HepG2 (cell line): ENCODE measurements around the gene SH3GLB2. TPM values are rescaled to one million over a fixed set of nuclear protein-coding genes. Genes with fewer than 3 reads are reported as not detected.

ENCODE experiments used
- DPF2 ChIP-seq: sonication (generic); formaldehyde crosslinking; IDR thresholded peaks from 2 replicates; pipeline ENCODE4 v1.4.0; 2020; ENCODE audit warnings: mild to moderate bottlenecking, low read depth, missing genetic modification reagents, borderline replicate concordance
- DZIP1 ChIP-seq: sonication (generic); formaldehyde crosslinking; IDR thresholded peaks from 2 replicates; pipeline ENCODE4 v1.5.0; 2020; ENCODE audit warnings: mild to moderate bottlenecking, missing genetic modification reagents
- HNF4G ChIP-seq, 2 experiments: sonication (generic) in 1 of 2; formaldehyde crosslinking in 1 of 2; IDR thresholded peaks; 2 replicates each; pipeline versions ENCODE4 v1.4.0 to v1.6.1; 2011 to 2020; ENCODE audit warnings: borderline replicate concordance in 2 of 2, low read depth in 2 of 2, mild to moderate bottlenecking in 2 of 2, low read length in 1 of 2, missing genetic modification reagents in 1 of 2, moderate library complexity in 1 of 2
- RORA ChIP-seq: sonication (generic); formaldehyde crosslinking; IDR thresholded peaks from 2 replicates; pipeline ENCODE4 v1.5.0; 2020; ENCODE audit warnings: mild to moderate bottlenecking, missing genetic modification reagents, moderate library complexity
- TFAP4 ChIP-seq: sonication (generic); IDR thresholded peaks from 2 replicates; pipeline ENCODE4 v1.6.1; 2016; ENCODE audit warnings: low read depth, borderline replicate concordance
- ZNF34 ChIP-seq: sonication (generic); formaldehyde crosslinking; IDR thresholded peaks from 2 replicates; pipeline ENCODE4 v1.4.0; 2020; ENCODE audit warnings: mild to moderate bottlenecking, missing genetic modification reagents, borderline replicate concordance
- ZNF530 ChIP-seq: sonication (generic); formaldehyde crosslinking; IDR thresholded peaks from 2 replicates; pipeline ENCODE4 v1.5.0; 2020; ENCODE audit warnings: low read depth, mild to moderate bottlenecking, missing genetic modification reagents
- ZSCAN21 ChIP-seq: sonication (generic); formaldehyde crosslinking; IDR thresholded peaks from 2 replicates; pipeline ENCODE4 v1.8.0; 2022; ENCODE audit warnings: mild to moderate bottlenecking, missing genetic modification reagents, moderate library complexity, borderline replicate concordance
- polyA plus RNA-seq, 8 experiments: library from polyadenylated mRNA; depleted of rRNA in 3 of 8; stranded (reverse) in 7 of 8; unstranded in 1 of 8; fragments of >200 nt; fragmentation: Illumina TruSeq in 4 of 8; extraction: Trizol in 4 of 8; gene quantifications; 2 replicates each; pipeline versions ENCODE4 v1.2.1 to v1.2.3, GENCODE V29; 2011 to 2016; ENCODE audit warnings: low read depth in 4 of 8, missing spikeins in 1 of 8, mixed read lengths in 1 of 8; ENCODE audit not compliant: insufficient read depth in 1 of 8
- total RNA-seq, 5 experiments: library from RNA; depleted of rRNA; stranded (reverse); fragments of >200 nt; fragmentation: Illumina TruSeq; extraction: Trizol; gene quantifications; 2 replicates each; pipeline ENCODE4 v1.2.3, GENCODE V29; 2016; ENCODE audit warnings: low read depth in 1 of 5
- TF ChIP-seq, protein P1 (sequence below), 2 experiments: fragments of 450-650 bp in 1 of 2; sonication (generic) in 1 of 2; formaldehyde crosslinking; IDR thresholded peaks; 2 replicates each; pipeline versions ENCODE4 v1.5.0 to v1.8.0; 2020 to 2022; ENCODE audit warnings: mild to moderate bottlenecking in 1 of 2, missing genetic modification reagents in 1 of 2

Gene SH3GLB2
- total and polyA plus RNA-seq, 2 of the 13 experiments (the other 11 are each of a cell fraction or from before 2014, with no cell fraction given), result 24.0 to 40.6 TPM

DNA sequence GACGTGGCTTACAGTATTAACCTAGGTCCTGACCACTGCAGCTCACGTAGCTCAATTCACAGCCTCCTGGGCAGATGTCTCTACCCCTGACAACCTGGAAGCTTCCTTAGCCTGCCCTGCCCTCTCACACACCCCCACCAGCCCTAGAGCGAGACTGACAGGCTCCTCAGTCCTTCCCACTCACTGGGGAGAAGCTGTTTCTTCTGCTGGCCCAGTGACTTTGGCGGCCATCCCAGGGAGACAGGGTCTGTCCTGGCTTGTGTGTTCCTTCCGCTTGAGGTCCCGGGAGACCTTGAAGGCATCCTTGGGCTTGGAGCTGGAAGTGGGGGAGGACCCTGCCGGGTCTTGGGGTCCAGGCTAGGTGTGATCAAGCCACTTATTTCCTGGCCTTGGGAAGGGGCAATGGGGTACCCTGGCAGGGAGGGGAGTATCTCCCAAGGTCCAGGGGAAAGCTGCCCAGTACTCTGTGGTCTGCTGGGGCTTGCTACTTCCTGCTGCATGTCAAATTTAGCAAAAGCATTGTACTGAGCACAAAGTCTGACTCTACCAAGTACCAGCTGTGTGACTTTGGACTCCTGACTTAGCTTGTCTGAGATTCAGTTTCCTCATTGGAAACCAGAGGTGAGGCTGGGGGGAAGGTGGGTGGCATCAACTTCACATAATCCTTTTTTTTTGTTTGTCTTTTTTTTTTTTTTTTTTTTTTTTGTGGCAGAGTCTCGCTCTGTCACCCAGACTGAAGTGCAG, 10.2 kb upstream of the SH3GLB2 start (continued):
- TF ChIP-seq DZIP1 (CRISPR knock-in tag) (0 out of 2 replicates have a peak, but pooled peaks have one; percentile 21), ZSCAN21 (CRISPR knock-in tag) (peak; percentile 95; the same call in 1 of the 2 replicates), RORA (CRISPR knock-in tag) (no peak), ZNF34 (no peak), DPF2 (CRISPR knock-in tag) (no peak), TFAP4 (peak; percentile 96), HNF4G (IDR thresholded peaks at IDR 0.05; ENCODE audit: borderline replicate concordance, low read depth, low read length) (peak; percentile 96), HNF4G (CRISPR knock-in tag; IDR thresholded peaks at IDR 0.05; ENCODE audit: borderline replicate concordance, low read depth) (peak; percentile 69; the same call in 1 of the 2 replicates), ZNF530 (CRISPR knock-in tag) (no peak)
- TF ChIP-seq, protein P1, sequence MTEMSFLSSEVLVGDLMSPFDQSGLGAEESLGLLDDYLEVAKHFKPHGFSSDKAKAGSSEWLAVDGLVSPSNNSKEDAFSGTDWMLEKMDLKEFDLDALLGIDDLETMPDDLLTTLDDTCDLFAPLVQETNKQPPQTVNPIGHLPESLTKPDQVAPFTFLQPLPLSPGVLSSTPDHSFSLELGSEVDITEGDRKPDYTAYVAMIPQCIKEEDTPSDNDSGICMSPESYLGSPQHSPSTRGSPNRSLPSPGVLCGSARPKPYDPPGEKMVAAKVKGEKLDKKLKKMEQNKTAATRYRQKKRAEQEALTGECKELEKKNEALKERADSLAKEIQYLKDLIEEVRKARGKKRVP (CRISPR knock-in tag; IDR thresholded peaks at IDR 0.05), result no peak
- TF ChIP-seq, all 625 proteins: peak for 21
